Lower leg skin (tissue), 3 donors: ENCODE results near the gene RAB30.

Source experiments
- CTCF ChIP-seq, 3 donors: fragments of 450-650 bp; IDR thresholded peaks; one replicate each; pipeline ENCODE4 v1.5.1; 2016; ENCODE audit warnings: antibody characterized with exemption in 3 of 3, mild to moderate bottlenecking in 3 of 3, moderate library complexity in 2 of 3
- POLR2A ChIP-seq, 2 donors: fragments of 450-650 bp; IDR thresholded peaks; one replicate each; pipeline ENCODE4 v1.6.1; 2016 to 2017; ENCODE audit warnings: antibody characterized with exemption in 2 of 2, mild to moderate bottlenecking in 1 of 2, moderate library complexity in 1 of 2

GRCh38 chr11:83069441-83070043 is 2.2 kb downstream of the RAB30 start:
- TF ChIP-seq CTCF (IDR thresholded peaks at IDR 0.05) (no peak), POLR2A (IDR thresholded peaks at IDR 0.05) (no peak)
